ENCODE measurements around the gene FKBP15. TPM values are rescaled to one million over a fixed set of nuclear protein-coding genes. Genes with fewer than 3 reads are reported as not detected.
"Not testable (repeated sequence)": the region's sequence is repeated elsewhere in the genome, so short reads cannot be mapped to it uniquely, and the experiment has no call there.

The FKBP15 gene
- total RNA-seq, 1 donor from 2014 or later = 30.0 TPM

- Mint-ChIP-seq H3K27ac (no peak overlapping the region), H3K4me3 (no peak overlapping the region), H3K9me3 (peaks cover 7% of the 10 kb centered on the region), H3K4me1 (peaks cover 1% of the 10 kb centered on the region), H3K27me3 (ENCODE audit: low read depth) (no peaks in the 10 kb centered on the region), H3K36me3 (peaks cover 12% of the 10 kb centered on the region)
- no peak for DNase-seq (ENCODE audit: low spot score in 2 of 2, unreplicated experiment in 2 of 2)
- TF ChIP-seq, protein P1, sequence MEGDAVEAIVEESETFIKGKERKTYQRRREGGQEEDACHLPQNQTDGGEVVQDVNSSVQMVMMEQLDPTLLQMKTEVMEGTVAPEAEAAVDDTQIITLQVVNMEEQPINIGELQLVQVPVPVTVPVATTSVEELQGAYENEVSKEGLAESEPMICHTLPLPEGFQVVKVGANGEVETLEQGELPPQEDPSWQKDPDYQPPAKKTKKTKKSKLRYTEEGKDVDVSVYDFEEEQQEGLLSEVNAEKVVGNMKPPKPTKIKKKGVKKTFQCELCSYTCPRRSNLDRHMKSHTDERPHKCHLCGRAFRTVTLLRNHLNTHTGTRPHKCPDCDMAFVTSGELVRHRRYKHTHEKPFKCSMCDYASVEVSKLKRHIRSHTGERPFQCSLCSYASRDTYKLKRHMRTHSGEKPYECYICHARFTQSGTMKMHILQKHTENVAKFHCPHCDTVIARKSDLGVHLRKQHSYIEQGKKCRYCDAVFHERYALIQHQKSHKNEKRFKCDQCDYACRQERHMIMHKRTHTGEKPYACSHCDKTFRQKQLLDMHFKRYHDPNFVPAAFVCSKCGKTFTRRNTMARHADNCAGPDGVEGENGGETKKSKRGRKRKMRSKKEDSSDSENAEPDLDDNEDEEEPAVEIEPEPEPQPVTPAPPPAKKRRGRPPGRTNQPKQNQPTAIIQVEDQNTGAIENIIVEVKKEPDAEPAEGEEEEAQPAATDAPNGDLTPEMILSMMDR (IDR thresholded peaks at IDR 0.05; ENCODE audit: unreplicated experiment) = no peak
These were observed 29.7 kb upstream of the FKBP15 start for GRCh38 chr9:113250807-113251206.

DNA sequence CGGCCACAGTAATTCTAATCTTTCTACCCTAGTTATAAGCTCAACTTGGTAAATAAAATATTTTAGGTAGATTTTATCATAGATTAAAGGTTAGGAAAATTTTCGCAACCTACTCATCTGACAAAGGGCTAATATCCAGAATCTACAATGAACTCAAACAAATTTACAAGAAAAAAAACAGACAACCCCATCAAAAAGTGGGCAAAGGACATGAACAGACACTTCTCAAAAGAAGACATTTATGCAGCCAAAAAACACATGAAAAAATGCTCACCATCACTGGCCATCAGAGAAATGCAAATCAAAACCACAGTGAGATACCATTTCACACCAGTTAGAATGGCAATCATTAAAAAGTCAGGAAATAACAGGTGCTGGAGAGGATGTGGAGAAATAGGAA, 28.6 kb upstream of the FKBP15 start:
- not testable (repeated sequence) for H3K27ac Mint-ChIP-seq; H3K4me1 Mint-ChIP-seq; DNase-seq (ENCODE audit: low spot score in 2 of 2, unreplicated experiment in 2 of 2); H3K27me3 Mint-ChIP-seq (ENCODE audit: low read depth); H3K4me3 Mint-ChIP-seq; H3K9me3 Mint-ChIP-seq
- peaks cover 12% of the 10 kb centered on the region for H3K36me3 Mint-ChIP-seq

GRCh38 chr9:113247640-113248039, 26.6 kb upstream of the FKBP15 start:
- Mint-ChIP-seq H3K27ac (no peak overlapping the region), H3K36me3 (peaks cover 10% of the 10 kb centered on the region), H3K4me1 (peaks cover 9% of the 10 kb centered on the region), H3K9me3 (peaks cover 7% of the 10 kb centered on the region), H3K27me3 (ENCODE audit: low read depth) (no peaks in the 10 kb centered on the region), H3K4me3 (no peak overlapping the region)
- TF ChIP-seq, protein P1 (IDR thresholded peaks at IDR 0.05; ENCODE audit: unreplicated experiment) = no peak
- DNase-seq (ENCODE audit: low spot score in 2 of 2, unreplicated experiment in 2 of 2) = no peak

GRCh38 chr9:113246928-113247327, 25.9 kb upstream of the FKBP15 start:
- Mint-ChIP-seq H3K4me1 (peaks cover 9% of the 10 kb centered on the region), H3K27ac (no peak overlapping the region), H3K9me3 (peaks cover 7% of the 10 kb centered on the region), H3K36me3 (peaks cover 10% of the 10 kb centered on the region), H3K27me3 (ENCODE audit: low read depth) (no peaks in the 10 kb centered on the region), H3K4me3 (no peak overlapping the region)
- TF ChIP-seq, protein P1 (IDR thresholded peaks at IDR 0.05; ENCODE audit: unreplicated experiment) = no peak
- DNase-seq (ENCODE audit: low spot score in 2 of 2, unreplicated experiment in 2 of 2) = no peak

DNA sequence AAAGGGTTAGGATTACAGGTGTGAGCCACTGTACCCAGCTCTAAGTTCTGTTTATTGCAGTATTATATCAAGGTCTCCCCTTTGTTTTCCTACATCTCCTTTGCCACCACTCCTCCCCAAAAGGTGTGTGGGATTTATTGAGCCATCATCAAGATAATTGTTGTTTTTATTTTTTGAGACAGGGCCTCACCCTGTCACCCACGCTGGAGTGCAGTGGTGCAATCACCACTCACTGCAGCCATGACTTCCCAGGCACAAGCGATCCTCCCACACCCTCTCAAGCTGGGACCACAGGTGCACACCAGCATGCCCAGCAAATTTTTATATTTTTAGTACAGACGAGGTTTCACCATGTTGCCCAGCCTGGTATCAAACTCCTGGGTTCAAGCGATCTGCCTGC, 24.8 kb upstream of the FKBP15 start:
- no peak for DNase-seq (ENCODE audit: low spot score in 2 of 2, unreplicated experiment in 2 of 2)
- Mint-ChIP-seq H3K4me1 (peaks cover 14% of the 10 kb centered on the region), H3K27ac (no peak overlapping the region), H3K9me3 (peaks cover 5% of the 10 kb centered on the region), H3K27me3 (ENCODE audit: low read depth) (no peaks in the 10 kb centered on the region), H3K4me3 (no peak overlapping the region), H3K36me3 (peaks cover 8% of the 10 kb centered on the region)
- TF ChIP-seq, protein P1 (IDR thresholded peaks at IDR 0.05; ENCODE audit: unreplicated experiment) = no peak

DNA sequence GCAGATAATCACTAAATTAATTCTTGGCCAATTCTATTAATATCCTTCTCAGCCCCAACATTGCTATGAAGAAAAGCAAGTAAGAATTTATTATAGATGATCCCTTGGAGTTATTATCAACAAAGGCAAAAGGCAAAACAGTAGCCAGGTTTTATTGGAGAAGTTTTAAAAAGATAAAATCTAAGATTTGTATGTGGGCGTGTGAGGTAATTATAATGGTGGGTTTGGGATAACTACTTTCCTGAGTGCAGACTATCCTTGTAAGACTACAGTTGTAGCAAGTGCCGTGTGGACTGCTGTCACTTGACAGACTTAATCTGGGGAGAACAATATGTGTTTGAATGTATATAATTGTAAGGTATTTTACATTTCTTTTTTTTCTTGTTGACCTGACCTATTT, 23.5 kb upstream of the FKBP15 start:
- TF ChIP-seq, protein P1 (IDR thresholded peaks at IDR 0.05; ENCODE audit: unreplicated experiment) = no peak
- Mint-ChIP-seq H3K36me3 (peaks cover 4% of the 10 kb centered on the region), H3K4me1 (peaks cover 22% of the 10 kb centered on the region), H3K4me3 (no peak overlapping the region), H3K9me3 (peaks cover 5% of the 10 kb centered on the region), H3K27ac (no peak overlapping the region), H3K27me3 (ENCODE audit: low read depth) (no peaks in the 10 kb centered on the region)
- no peak for DNase-seq (ENCODE audit: low spot score in 2 of 2, unreplicated experiment in 2 of 2)
